H1 (cell line): ENCODE results near the gene NFAM1. TPM values are rescaled to one million over a fixed set of nuclear protein-coding genes. Genes with fewer than 3 reads are reported as not detected.
A peak's percentile ranks its signal among the peaks of the same experiment; 100 is the strongest.

Source experiments
- CTCF ChIA-PET: fragments of 300-600 bp; sonication (Branson Sonifier 250); formaldehyde crosslinking; loops from one replicate; lab custom pipeline; 2021; ENCODE audit not compliant: partially characterized antibody; lab: Charles Lee
- POLR2A ChIA-PET: fragments of 300-600 bp; sonication (Branson Sonifier 250); formaldehyde crosslinking; loops from one replicate; lab custom pipeline; 2021; ENCODE audit warnings: inconsistent platforms; ENCODE audit not compliant: partially characterized antibody; lab: Charles Lee
- DNase-seq, 2 experiments: peaks; one replicate each; pipeline versions ENCODE4 v3.0.0 to v3.0.0-alpha.2; 2010 to 2022; ENCODE audit warnings: low spot score in 2 of 2, low read depth in 1 of 2, mixed read lengths in 1 of 2
- FAIRE-seq: peaks from 2 replicates; lab custom pipeline; 2011; peaks lifted over from hg19 to GRCh38; lab: Jason Lieb, UNC
- H2AFZ ChIP-seq: 2 replicates; pipeline ENCODE4 v1.8.1; 2012; ENCODE audit warnings: low read length, inconsistent platforms
- H2AK5ac ChIP-seq: 2 replicates; pipeline ENCODE4 v1.6.1; 2013; ENCODE audit warnings: low read depth, low read length
- H2BK120ac ChIP-seq: replicated peaks from 2 replicates; pipeline ENCODE3; 2013; ENCODE audit warnings: low read depth, low read length, inconsistent platforms
- H2BK12ac ChIP-seq: 2 replicates; pipeline ENCODE4 v1.6.1; 2013; ENCODE audit warnings: low read depth, low read length
- H2BK15ac ChIP-seq: 2 replicates; pipeline ENCODE4 v1.6.1; 2013; ENCODE audit warnings: low read length
- H2BK20ac ChIP-seq: 2 replicates; pipeline ENCODE4 v1.6.1; 2013; ENCODE audit warnings: low read length
- H2BK5ac ChIP-seq: 2 replicates; pipeline ENCODE4 v1.6.1; 2013; ENCODE audit warnings: low read depth, low read length
- H3K14ac ChIP-seq: 2 replicates; pipeline ENCODE4 v1.6.1; 2013; ENCODE audit warnings: inconsistent platforms; ENCODE audit not compliant: insufficient read length
- H3K18ac ChIP-seq: 2 replicates; pipeline ENCODE4 v1.6.1; 2013; ENCODE audit warnings: low read length; ENCODE audit errors: extremely low read depth
- H3K23ac ChIP-seq: 2 replicates; pipeline ENCODE4 v1.6.1; 2013; ENCODE audit warnings: inconsistent platforms; ENCODE audit not compliant: insufficient read length
- H3K23me2 ChIP-seq: 2 replicates; pipeline ENCODE4 v1.6.1; 2013; ENCODE audit warnings: low read depth, low read length
- H3K27ac ChIP-seq: 2 replicates; pipeline ENCODE4 v1.6.1; 2011; ENCODE audit warnings: low read depth, low read length, inconsistent platforms
- H3K27me3 ChIP-seq, 4 experiments: replicated peaks in 1 of 4; 1 replicate in 1 of 4; 2 replicates in 3 of 4; pipeline versions ENCODE4 v1.6.1 to v1.8.1; 2011 to 2013; ENCODE audit warnings: low read length in 3 of 4, mild to moderate bottlenecking in 3 of 4, inconsistent platforms in 2 of 4, mixed read lengths in 2 of 4, moderate library complexity in 1 of 4; ENCODE audit not compliant: control insufficient read depth in 3 of 4, insufficient read depth in 3 of 4; ENCODE audit errors: extremely low read depth in 1 of 4
- H3K36me3 ChIP-seq, 4 experiments: 2 replicates each; pipeline versions ENCODE4 v1.6.1 to v1.8.1; 2011 to 2013; ENCODE audit warnings: mild to moderate bottlenecking in 4 of 4, low read length in 3 of 4, moderate library complexity in 2 of 4, control low read depth in 1 of 4, inconsistent platforms in 1 of 4; ENCODE audit not compliant: insufficient read depth in 4 of 4, control insufficient read depth in 2 of 4
- H3K4ac ChIP-seq: replicated peaks from 2 replicates; pipeline ENCODE3; 2013; ENCODE audit warnings: low read length, low read depth, mixed read lengths, inconsistent platforms; ENCODE audit not compliant: insufficient read length
- H3K4me1 ChIP-seq, 4 experiments: replicated peaks in 1 of 4; 1 replicate in 1 of 4; 2 replicates in 3 of 4; pipeline versions ENCODE4 v1.6.1 to v1.8.1; 2011 to 2013; ENCODE audit warnings: low read length in 3 of 4, inconsistent platforms in 2 of 4, mixed read lengths in 1 of 4; ENCODE audit not compliant: insufficient read depth in 4 of 4, control insufficient read depth in 3 of 4
- H3K4me2 ChIP-seq, 2 experiments: 2 replicates each; pipeline versions ENCODE4 v1.6.1 to v1.8.1; 2011 to 2013; ENCODE audit warnings: low read depth in 2 of 2, low read length in 2 of 2, control low read depth in 1 of 2, inconsistent platforms in 1 of 2, mild to moderate bottlenecking in 1 of 2; ENCODE audit not compliant: insufficient read depth in 1 of 2
- H3K4me3 ChIP-seq, 4 experiments: fragments of 200-600, 300-600 bp in 1 of 4; sonication (generic), shearing (Covaris generic), sonication (Bioruptor Twin) in 1 of 4; 2 replicates each; pipeline versions ENCODE4 v1.5.1 to v1.8.1; 2011 to 2016; ENCODE audit warnings: low read length in 4 of 4, low read depth in 3 of 4, control low read depth in 2 of 4, inconsistent platforms in 2 of 4, mild to moderate bottlenecking in 2 of 4, mixed read lengths in 1 of 4, moderate library complexity in 1 of 4; ENCODE audit not compliant: insufficient read depth in 2 of 4; ENCODE audit errors: extremely low read depth in 1 of 4
- H3K56ac ChIP-seq: replicated peaks from 2 replicates; pipeline ENCODE3; 2013; ENCODE audit warnings: low read depth, mild to moderate bottlenecking, mixed read lengths, low read length, inconsistent platforms; ENCODE audit not compliant: insufficient read length
- H3K79me1 ChIP-seq: 2 replicates; pipeline ENCODE4 v1.6.1; 2013; ENCODE audit warnings: low read depth, low read length, control low read depth
- H3K79me2 ChIP-seq, 2 experiments: 2 replicates each; pipeline versions ENCODE4 v1.6.1 to v1.8.1; 2012 to 2013; ENCODE audit warnings: low read length in 2 of 2, mild to moderate bottlenecking in 2 of 2, inconsistent platforms in 1 of 2; ENCODE audit not compliant: insufficient read depth in 2 of 2, control insufficient read depth in 1 of 2
- H3K9ac ChIP-seq, 4 experiments: replicated peaks in 1 of 4; 1 replicate in 1 of 4; 2 replicates in 3 of 4; pipeline versions ENCODE4 v1.6.1 to v1.8.1; 2011 to 2013; ENCODE audit warnings: low read depth in 3 of 4, low read length in 3 of 4, control low read depth in 2 of 4, mild to moderate bottlenecking in 2 of 4, moderate library complexity in 2 of 4, inconsistent platforms in 1 of 4; ENCODE audit errors: extremely low read depth in 1 of 4
- H3K9me3 ChIP-seq, 2 experiments: 2 replicates each; pipeline versions ENCODE4 v1.6.1 to v1.8.1; 2012 to 2013; ENCODE audit warnings: mild to moderate bottlenecking in 2 of 2, moderate library complexity in 2 of 2, control low read depth in 1 of 2, inconsistent platforms in 1 of 2, low read depth in 1 of 2, low read length in 1 of 2, mixed read lengths in 1 of 2; ENCODE audit not compliant: insufficient read depth in 2 of 2
- H4K20me1 ChIP-seq, 2 experiments: replicated peaks in 1 of 2; 2 replicates each; pipeline versions ENCODE3 to v1.8.1; 2011 to 2013; ENCODE audit warnings: inconsistent platforms in 2 of 2, low read length in 2 of 2, mild to moderate bottlenecking in 1 of 2; ENCODE audit not compliant: insufficient read depth in 2 of 2, control insufficient read depth in 1 of 2
- H4K5ac ChIP-seq: 2 replicates; pipeline ENCODE4 v1.6.1; 2013; ENCODE audit warnings: low read length, low read depth, mixed read lengths, inconsistent platforms; ENCODE audit not compliant: insufficient read length
- H4K8ac ChIP-seq: 2 replicates; pipeline ENCODE4 v1.8.0; 2013; ENCODE audit warnings: mild to moderate bottlenecking, moderate library complexity, low read length, inconsistent platforms; ENCODE audit not compliant: insufficient read depth; ENCODE audit errors: extremely low read depth
- H4K91ac ChIP-seq: replicated peaks from 2 replicates; pipeline ENCODE3; 2013; ENCODE audit warnings: low read length, mixed read lengths, inconsistent platforms; ENCODE audit not compliant: insufficient read length
- KDM4A ChIP-seq: IDR thresholded peaks from one replicate; pipeline ENCODE4 v1.7.1; 2012; ENCODE audit warnings: low read depth, mild to moderate bottlenecking, moderate library complexity, low read length, inconsistent platforms; ENCODE audit not compliant: severe bottlenecking
- RNF2 ChIP-seq: fragments of 200-900, 300-1000 bp; sonication (generic); IDR thresholded peaks from 2 replicates; pipeline ENCODE4 v1.7.1; 2016; ENCODE audit warnings: borderline replicate concordance, low read depth, mild to moderate bottlenecking, antibody characterized with exemption, low read length; ENCODE audit not compliant: poor library complexity, severe bottlenecking; ENCODE audit errors: missing control alignments
- SAP30 ChIP-seq: fragments of 300-600 bp; sonication (generic); IDR thresholded peaks from 2 replicates; pipeline ENCODE4 v1.7.1; 2012; ENCODE audit warnings: low read length, moderate library complexity, mild to moderate bottlenecking, inconsistent platforms; ENCODE audit not compliant: insufficient read depth, insufficient replicate concordance
- SIN3A ChIP-seq, 2 experiments: IDR thresholded peaks in 1 of 2; conservative IDR thresholded peaks in 1 of 2; 2 replicates each; pipeline ENCODE4 v1.6.1; 2011 to 2012; ENCODE audit warnings: low read length in 2 of 2, improper control_type of control experiment in 1 of 2, low read depth in 1 of 2, mild to moderate bottlenecking in 1 of 2
- WGBS, 2 experiments: shearing (Covaris generic) in 1 of 2; methylation state at CpG; one replicate each; pipeline versions ENCODE4 v1.1.6 to v1.1.7; 2013 to 2015; ENCODE audit warnings: low lambda C conversion rate in 2 of 2, mixed read lengths in 2 of 2, inconsistent platforms in 1 of 2, low coverage in 1 of 2, missing lambda C conversion rate in 1 of 2; ENCODE audit not compliant: insufficient replicate concordance in 2 of 2, insufficient coverage in 1 of 2, insufficient read length in 1 of 2; ENCODE audit errors: extremely low coverage in 1 of 2, missing lambda C conversion rate in 1 of 2; 5-methylcytosine and 5-hydroxymethylcytosine counted together
- polyA plus RNA-seq, 7 experiments: library from polyadenylated mRNA; depleted of rRNA in 3 of 7; stranded (reverse) in 5 of 7; unstranded in 2 of 7; fragments of >200 nt in 5 of 7; fragments of 200-250 nt in 2 of 7; gene quantifications; 1 replicate in 5 of 7; 2 replicates in 1 of 7; 4 replicates in 1 of 7; pipeline versions ENCODE4 v1.2.1 to v1.2.3, GENCODE V29; 2011 to 2013; ENCODE audit warnings: missing spikeins in 2 of 7, mixed read lengths in 2 of 7
- total RNA-seq: library from RNA; stranded (reverse); fragmentation: NEBNext Ultra II Directional; extraction: Animal tissue kit (Norgen Biotek cat#: 25700); gene quantifications from 2 replicates; pipeline ENCODE4 v1.2.1, GENCODE V29; 2021
- TF ChIP-seq, protein P1 (sequence below), 3 experiments: IDR thresholded peaks; 1 replicate in 2 of 3; 2 replicates in 1 of 3; pipeline versions ENCODE4 v1.5.1 to v1.6.1; 2011; ENCODE audit warnings: low read length in 3 of 3, mild to moderate bottlenecking in 3 of 3, inconsistent platforms in 2 of 3, low read depth in 1 of 3, moderate library complexity in 1 of 3; ENCODE audit not compliant: insufficient read depth in 1 of 3; ENCODE audit errors: control extremely low read depth in 1 of 3

The NFAM1 gene
- total and polyA plus RNA-seq, 2 of the 8 experiments (the other 6 are each of a cell fraction or from before 2014, with no cell fraction given), result 0.62 to 0.73 TPM

DNA sequence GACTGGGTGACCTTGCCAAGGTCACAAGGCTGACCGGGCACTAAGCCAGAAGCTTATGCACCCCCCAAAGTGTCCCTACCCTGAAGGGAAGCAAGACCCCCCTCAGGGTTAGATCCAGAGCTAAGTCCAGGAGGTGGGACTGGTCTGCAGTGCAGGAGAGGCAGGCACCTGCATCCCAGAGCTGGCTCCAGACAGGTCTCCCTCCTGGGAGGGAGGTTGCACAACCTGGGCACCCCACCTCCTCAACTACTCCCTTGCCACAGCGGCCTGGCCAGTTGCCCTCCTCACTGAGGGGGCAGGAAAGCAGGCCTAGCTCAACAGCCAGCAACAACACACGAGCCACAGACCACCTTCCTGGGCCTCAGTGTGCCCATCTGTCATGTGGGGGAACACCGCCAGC, 86.7 kb downstream of the NFAM1 start:
- H2BK5ac ChIP-seq, result no peak overlapping the region; the same call in 1 of the 2 replicates

More for the DNA sequence above, 86.7 kb downstream of the NFAM1 start:
- H3K56ac ChIP-seq, result no peak overlapping the region
- 88% methylated on average over 4 of the region's 4 CpGs; no CpG with 5 or more reads in 1 of the 2 experiments for WGBS, 2 experiments
- no peak overlapping the region for H4K5ac ChIP-seq
- H3K79me2 ChIP-seq, result no peaks in the 10 kb centered on the region
- H2AK5ac ChIP-seq, result no peak overlapping the region; the same call in 1 of the 2 replicates
- peak overlapping the region; percentile 84; the same call in 1 of the 2 replicates for H2BK12ac ChIP-seq
- H4K20me1 ChIP-seq, result no peaks in the 10 kb centered on the region
- no peak overlapping the region for H3K9ac ChIP-seq
- no peak overlapping the region for H2AFZ ChIP-seq
- H4K8ac ChIP-seq, result no peak overlapping the region; the same call in 1 of the 2 replicates
- H3K79me1 ChIP-seq, result no peaks in the 10 kb centered on the region
- H3K27me3 ChIP-seq, result peaks cover 0 to 23% (median 15%) of the 10 kb centered on the region in 4 experiments; a peak in 5 of 7 replicates
- ChIA-PET POLR2A (interaction anchor here (1.1 to 2.5 kb wide), 7 partner anchors 8 to 93 kb away, joined by 3 to 8 read pairs (median 5); no protein-coding TSS in a partner anchor), CTCF (interaction anchor here (0.8 to 3.7 kb wide), 20 partner anchors 9 to 176 kb away, joined by 3 to 22 read pairs (median 5); no protein-coding TSS in a partner anchor)
- H3K23ac ChIP-seq, result no peak overlapping the region
- peak overlapping the region; percentile 48 for H2BK120ac ChIP-seq
- H3K4me1 ChIP-seq, result peaks cover 0 to 26% (median 15%) of the 10 kb centered on the region in 4 experiments; a peak in 5 of 7 replicates
- 0 out of 2 replicates have a peak overlapping the region, but pooled peaks have one; percentile 32 for H2BK20ac ChIP-seq
- H3K9me3 ChIP-seq, result no peaks in the 10 kb centered on the region
- no peak overlapping the region for H3K4me3 ChIP-seq
- no peak for TF ChIP-seq SAP30
- no peak for TF ChIP-seq RNF2
- TF ChIP-seq KDM4A, result no peak
- no peak for TF ChIP-seq SIN3A (conservative IDR thresholded peaks at IDR 0.05 in 1 of 2, IDR thresholded peaks at IDR 0.05 in 1 of 2; ENCODE audit: low read depth in 1 of 2, low read length in 2 of 2)
- TF ChIP-seq, protein P1, sequence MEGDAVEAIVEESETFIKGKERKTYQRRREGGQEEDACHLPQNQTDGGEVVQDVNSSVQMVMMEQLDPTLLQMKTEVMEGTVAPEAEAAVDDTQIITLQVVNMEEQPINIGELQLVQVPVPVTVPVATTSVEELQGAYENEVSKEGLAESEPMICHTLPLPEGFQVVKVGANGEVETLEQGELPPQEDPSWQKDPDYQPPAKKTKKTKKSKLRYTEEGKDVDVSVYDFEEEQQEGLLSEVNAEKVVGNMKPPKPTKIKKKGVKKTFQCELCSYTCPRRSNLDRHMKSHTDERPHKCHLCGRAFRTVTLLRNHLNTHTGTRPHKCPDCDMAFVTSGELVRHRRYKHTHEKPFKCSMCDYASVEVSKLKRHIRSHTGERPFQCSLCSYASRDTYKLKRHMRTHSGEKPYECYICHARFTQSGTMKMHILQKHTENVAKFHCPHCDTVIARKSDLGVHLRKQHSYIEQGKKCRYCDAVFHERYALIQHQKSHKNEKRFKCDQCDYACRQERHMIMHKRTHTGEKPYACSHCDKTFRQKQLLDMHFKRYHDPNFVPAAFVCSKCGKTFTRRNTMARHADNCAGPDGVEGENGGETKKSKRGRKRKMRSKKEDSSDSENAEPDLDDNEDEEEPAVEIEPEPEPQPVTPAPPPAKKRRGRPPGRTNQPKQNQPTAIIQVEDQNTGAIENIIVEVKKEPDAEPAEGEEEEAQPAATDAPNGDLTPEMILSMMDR (IDR thresholded peaks at IDR 0.05; ENCODE audit: control extremely low read depth in 1 of 3, insufficient read depth in 1 of 3, low read depth in 1 of 3, low read length in 3 of 3), result no peak
- peak overlapping the region; percentile 72; the same call in 1 of the 2 replicates for H2BK15ac ChIP-seq
- FAIRE-seq (no peak), DNase-seq (no peak)
- no peak overlapping the region; the same call in 1 of the 2 replicates for H3K18ac ChIP-seq
- H3K14ac ChIP-seq, result no peak overlapping the region
- H3K27ac ChIP-seq, result no peak overlapping the region
- peak overlapping the region; percentile 23 for H3K4ac ChIP-seq
- H3K4me2 ChIP-seq, result no peak overlapping the region
- peak overlapping the region; percentile 71 for H4K91ac ChIP-seq
- H3K36me3 ChIP-seq, result no peaks in the 10 kb centered on the region
- peaks cover 5% of the 10 kb centered on the region; the same call in 1 of the 2 replicates for H3K23me2 ChIP-seq
